ENCODE measurements around the gene KCNMA1. TPM values are rescaled to one million over a fixed set of nuclear protein-coding genes. Genes with fewer than 3 reads are reported as not detected.

Gene KCNMA1
- total RNA-seq, 3 donors from 2014 or later: 45.4 to 312 (median 62.4) TPM

DNA sequence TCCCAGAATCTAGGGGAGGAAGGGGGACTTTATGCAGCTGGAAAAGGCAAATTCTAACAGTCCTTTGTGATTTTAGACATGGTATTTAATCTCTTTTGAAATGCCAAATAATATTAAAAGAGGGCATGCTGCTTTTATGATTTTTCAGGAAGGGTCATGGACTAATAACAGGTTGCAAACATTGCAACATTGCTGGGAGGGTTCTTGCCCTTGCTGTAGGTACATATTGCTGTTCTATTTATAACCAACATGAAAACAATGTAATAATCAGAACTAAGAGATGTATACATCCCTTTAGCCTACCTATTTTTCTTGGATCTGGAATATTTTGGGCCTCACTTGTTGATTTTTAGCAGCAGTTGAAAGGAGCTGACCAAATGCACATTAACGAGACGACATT, 411.6 kb downstream of the KCNMA1 start:
- intact Hi-C loops (cut with DNase I, micrococcal nuclease): no loop called here
- Histone ChIP-seq H3K4me3 (no peak overlapping the region), H3K4me1 (ENCODE audit: low read depth) (no peaks in the 10 kb centered on the region), H3K36me3 (ENCODE audit: low read depth) (no peaks in the 10 kb centered on the region), H3K9me3 (no peaks in the 10 kb centered on the region)
- TF ChIP-seq, protein P1, sequence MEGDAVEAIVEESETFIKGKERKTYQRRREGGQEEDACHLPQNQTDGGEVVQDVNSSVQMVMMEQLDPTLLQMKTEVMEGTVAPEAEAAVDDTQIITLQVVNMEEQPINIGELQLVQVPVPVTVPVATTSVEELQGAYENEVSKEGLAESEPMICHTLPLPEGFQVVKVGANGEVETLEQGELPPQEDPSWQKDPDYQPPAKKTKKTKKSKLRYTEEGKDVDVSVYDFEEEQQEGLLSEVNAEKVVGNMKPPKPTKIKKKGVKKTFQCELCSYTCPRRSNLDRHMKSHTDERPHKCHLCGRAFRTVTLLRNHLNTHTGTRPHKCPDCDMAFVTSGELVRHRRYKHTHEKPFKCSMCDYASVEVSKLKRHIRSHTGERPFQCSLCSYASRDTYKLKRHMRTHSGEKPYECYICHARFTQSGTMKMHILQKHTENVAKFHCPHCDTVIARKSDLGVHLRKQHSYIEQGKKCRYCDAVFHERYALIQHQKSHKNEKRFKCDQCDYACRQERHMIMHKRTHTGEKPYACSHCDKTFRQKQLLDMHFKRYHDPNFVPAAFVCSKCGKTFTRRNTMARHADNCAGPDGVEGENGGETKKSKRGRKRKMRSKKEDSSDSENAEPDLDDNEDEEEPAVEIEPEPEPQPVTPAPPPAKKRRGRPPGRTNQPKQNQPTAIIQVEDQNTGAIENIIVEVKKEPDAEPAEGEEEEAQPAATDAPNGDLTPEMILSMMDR (IDR thresholded peaks at IDR 0.05): no peak
- DNase-seq: no peak
- no peak for ATAC-seq

DNA sequence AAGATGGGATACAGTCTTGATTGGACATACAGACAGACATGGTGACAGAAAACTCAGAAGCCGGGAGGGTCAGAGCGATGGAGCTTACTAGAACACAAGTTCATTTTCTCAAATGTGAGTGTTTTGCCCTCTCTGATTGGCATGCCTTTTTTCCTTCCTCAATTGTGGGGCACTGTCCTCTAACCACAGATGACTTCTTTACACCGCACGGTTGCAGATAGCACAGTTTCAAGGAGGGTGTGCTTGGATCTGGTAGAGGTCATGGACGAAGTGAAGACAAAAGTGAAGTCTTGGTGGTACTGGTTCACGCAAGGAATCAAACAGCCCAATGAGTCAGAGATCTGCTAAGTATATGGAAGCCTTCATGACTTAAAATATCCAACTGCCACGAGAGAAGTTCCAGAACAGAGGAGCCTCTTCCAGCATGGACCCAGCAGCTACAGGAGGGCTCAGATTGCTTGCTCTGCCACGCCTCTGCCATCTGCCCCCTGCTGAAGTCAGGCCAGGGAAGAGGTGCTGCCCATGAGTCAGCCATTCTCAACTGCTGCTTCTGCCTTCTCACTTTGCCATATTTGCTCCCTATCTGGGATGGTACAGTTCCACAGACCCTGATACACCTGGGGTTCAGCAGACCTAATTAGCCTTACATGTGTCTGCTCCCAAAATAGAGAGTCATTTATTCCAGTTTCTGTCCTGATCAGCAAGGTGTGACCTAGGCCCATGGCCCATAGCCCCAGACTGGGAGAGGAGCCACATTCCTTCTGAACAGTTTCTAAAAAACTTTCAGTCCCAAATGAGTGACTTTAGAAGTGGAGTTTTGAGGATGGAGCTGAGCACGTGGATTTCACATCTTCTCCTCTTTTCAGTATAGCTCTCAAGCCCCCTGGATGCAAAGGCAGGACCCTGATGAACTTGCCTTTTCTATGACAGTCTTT, 413.8 kb downstream of the KCNMA1 start:
- Histone ChIP-seq H3K36me3 (ENCODE audit: low read depth) (no peaks in the 10 kb centered on the region), H3K4me1 (ENCODE audit: low read depth) (no peaks in the 10 kb centered on the region), H3K9me3 (no peaks in the 10 kb centered on the region), H3K4me3 (no peak overlapping the region)
- DNase-seq (no peak), ATAC-seq (no peak)
- intact Hi-C loops (cut with DNase I, micrococcal nuclease): no loop called here
- TF ChIP-seq, protein P1 (IDR thresholded peaks at IDR 0.05): no peak

DNA sequence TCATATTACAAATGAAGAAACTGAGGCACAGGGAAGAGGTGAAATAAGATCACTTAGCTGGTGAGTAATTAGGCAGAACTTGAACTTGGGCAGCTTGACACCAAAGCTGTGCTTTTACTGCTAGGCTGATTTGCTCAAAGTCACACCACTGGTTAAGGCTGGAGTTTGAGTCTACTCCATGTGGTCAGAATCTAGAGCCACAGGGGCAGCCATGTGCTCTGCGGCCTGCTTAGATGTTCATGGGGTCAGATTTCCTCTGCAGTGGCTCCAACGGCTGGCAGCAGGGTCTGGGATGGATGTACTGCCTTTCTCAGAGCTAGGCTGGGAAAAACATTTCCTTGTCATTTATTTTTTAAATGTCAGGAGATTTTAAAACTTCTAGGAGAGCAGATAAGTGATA, 417.5 kb downstream of the KCNMA1 start:
- DNase-seq (no peak), ATAC-seq (no peak)
- Histone ChIP-seq H3K4me1 (ENCODE audit: low read depth) (no peaks in the 10 kb centered on the region), H3K36me3 (ENCODE audit: low read depth) (no peaks in the 10 kb centered on the region), H3K9me3 (no peaks in the 10 kb centered on the region), H3K4me3 (no peak overlapping the region)
- intact Hi-C loops (cut with DNase I, micrococcal nuclease): no loop called here
- TF ChIP-seq, protein P1 (IDR thresholded peaks at IDR 0.05): no peak

DNA sequence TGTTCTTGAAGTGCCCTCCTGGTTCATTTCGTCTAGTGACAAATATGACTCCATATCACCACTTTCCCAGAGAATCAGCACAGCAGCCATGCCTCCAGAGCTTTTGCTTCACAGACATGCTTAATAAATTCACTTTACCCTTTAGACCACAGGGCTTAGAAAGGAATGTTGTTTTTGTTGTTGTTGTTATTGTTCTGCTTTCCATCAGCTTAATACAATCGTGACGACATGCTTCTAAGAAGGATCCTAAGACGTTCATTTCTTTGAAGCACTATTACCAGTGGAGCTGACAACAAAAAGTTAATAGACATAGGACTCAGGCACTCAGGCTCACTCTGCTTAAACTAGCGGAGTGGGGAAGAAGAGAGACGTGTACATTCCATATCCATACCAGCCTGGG, 418.6 kb downstream of the KCNMA1 start:
- ATAC-seq (no peak), DNase-seq (no peak)
- intact Hi-C loops (cut with DNase I, micrococcal nuclease): no loop called here
- Histone ChIP-seq H3K9me3 (no peaks in the 10 kb centered on the region), H3K4me3 (no peak overlapping the region), H3K4me1 (ENCODE audit: low read depth) (no peaks in the 10 kb centered on the region), H3K36me3 (ENCODE audit: low read depth) (no peaks in the 10 kb centered on the region)
- TF ChIP-seq, protein P1 (IDR thresholded peaks at IDR 0.05): no peak

DNA sequence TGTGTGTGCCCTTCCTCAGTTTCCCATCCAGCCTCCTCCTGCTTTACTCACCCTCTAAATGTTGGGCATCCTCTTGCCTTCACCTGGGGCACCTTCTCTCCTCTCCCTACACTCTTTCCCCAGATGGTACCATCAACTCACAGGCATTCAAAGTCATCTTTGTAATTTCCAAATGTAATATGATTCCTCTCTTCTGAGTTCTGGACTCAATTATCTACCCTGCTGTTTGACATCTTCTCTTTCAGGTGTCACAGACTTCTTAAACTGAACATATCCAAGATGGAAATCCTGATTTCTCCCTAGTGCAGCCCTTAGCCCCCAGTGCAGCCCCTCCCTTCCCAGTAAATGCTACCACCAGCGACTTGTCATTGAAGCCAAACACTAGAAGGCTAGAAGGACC, 422.8 kb downstream of the KCNMA1 start:
- intact Hi-C loops (cut with DNase I, micrococcal nuclease): no loop called here
- H3K9me3 ChIP-seq: no peaks in the 10 kb centered on the region
- H3K4me3 ChIP-seq: no peak overlapping the region
- TF ChIP-seq, protein P1 (IDR thresholded peaks at IDR 0.05): no peak
- no peaks in the 10 kb centered on the region for H3K4me1 ChIP-seq (ENCODE audit: low read depth)
- no peaks in the 10 kb centered on the region for H3K36me3 ChIP-seq (ENCODE audit: low read depth)
- DNase-seq (no peak), ATAC-seq (no peak)
